Measurements from ENCODE around the gene SNPH. TPM values are rescaled to one million over a fixed set of nuclear protein-coding genes. Genes with fewer than 3 reads are reported as not detected.
A peak's percentile ranks its signal among the peaks of the same experiment; 100 is the strongest.

SNPH gene
- total RNA-seq, 1 donor from 2014 or later = 6.9 TPM

- intact Hi-C loops (cut with DNase I) = no loop called here
- DNase-seq (ENCODE audit: low spot score) = no peak
Observed at GRCh38 chr20:1283522-1284510, 17.7 kb downstream of the SNPH start.

- DNase-seq (ENCODE audit: low spot score) = peak; percentile 58
- intact Hi-C loops (cut with DNase I) = no loop called here
Observed at GRCh38 chr20:1286267-1287024, 20.4 kb downstream of the SNPH start.

- intact Hi-C loops (cut with DNase I) = no loop called here
- DNase-seq (ENCODE audit: low spot score) = no peak
Observed at GRCh38 chr20:1287306-1287705, 21.2 kb downstream of the SNPH start.

- intact Hi-C loops (cut with DNase I) = no loop called here
- peak; percentile 69 for DNase-seq (ENCODE audit: low spot score)
Observed at GRCh38 chr20:1287787-1288569, 21.9 kb downstream of the SNPH start.

GRCh38 chr20:1291191-1291741 is 25.2 kb downstream of the SNPH start:
- peak; percentile 50 for DNase-seq (ENCODE audit: low spot score)
- intact Hi-C loops (cut with DNase I) = no loop called here

- peak; percentile 24 for DNase-seq (ENCODE audit: low spot score)
- intact Hi-C loops (cut with DNase I) = no loop called here
Observed at GRCh38 chr20:1292620-1293019, 26.5 kb downstream of the SNPH start.

- DNase-seq (ENCODE audit: low spot score) = peak; percentile 57
- intact Hi-C loops (cut with DNase I) = no loop called here
Observed at GRCh38 chr20:1293641-1294379, 27.7 kb downstream of the SNPH start.

- intact Hi-C loops (cut with DNase I) = no loop called here
- DNase-seq (ENCODE audit: low spot score) = peak; percentile 60
Observed at GRCh38 chr20:1294497-1294896, 28.4 kb downstream of the SNPH start.

GRCh38 chr20:1295276-1295930 is 29.3 kb downstream of the SNPH start:
- intact Hi-C loops (cut with DNase I) = no loop called here
- peak; percentile 14 for DNase-seq (ENCODE audit: low spot score)

GRCh38 chr20:1296117-1296610 is 30.1 kb downstream of the SNPH start:
- intact Hi-C loops (cut with DNase I) = no loop called here
- no peak for DNase-seq (ENCODE audit: low spot score)

GRCh38 chr20:1296922-1297321 is 30.8 kb downstream of the SNPH start:
- intact Hi-C loops (cut with DNase I) = no loop called here
- no peak for DNase-seq (ENCODE audit: low spot score)

- intact Hi-C loops (cut with DNase I) = no loop called here
- DNase-seq (ENCODE audit: low spot score) = no peak
Observed at GRCh38 chr20:1297486-1297885, 31.4 kb downstream of the SNPH start.

GRCh38 chr20:1298166-1298565 is 32.1 kb downstream of the SNPH start:
- intact Hi-C loops (cut with DNase I) = no loop called here
- DNase-seq (ENCODE audit: low spot score) = no peak

GRCh38 chr20:1298888-1299511 is 32.9 kb downstream of the SNPH start:
- intact Hi-C loops (cut with DNase I) = no loop called here

GRCh38 chr20:1299522-1299921 is 33.4 kb downstream of the SNPH start:
- no peak for DNase-seq (ENCODE audit: low spot score)
- intact Hi-C loops (cut with DNase I) = no loop called here

More at GRCh38 chr20:1298888-1299511, 32.9 kb downstream of the SNPH start:
- DNase-seq (ENCODE audit: low spot score) = no peak

GRCh38 chr20:1300083-1300840 is 34.2 kb downstream of the SNPH start:
- DNase-seq (ENCODE audit: low spot score) = no peak
- intact Hi-C loops (cut with DNase I) = no loop called here

GRCh38 chr20:1301031-1301529 is 35.0 kb downstream of the SNPH start:
- intact Hi-C loops (cut with DNase I) = no loop called here
- no peak for DNase-seq (ENCODE audit: low spot score)
